Adrenal gland (tissue), 12 donors: Measurements from ENCODE around the gene LTBP2. TPM values are rescaled to one million over a fixed set of nuclear protein-coding genes. Genes with fewer than 3 reads are reported as not detected.

Source experiments
- DNase-seq, 7 donors: peaks; one replicate each; pipeline ENCODE4 v3.0.0-alpha.2; 2019 to 2020
- H3K27ac ChIP-seq, 5 donors: fragments of 200-600 bp; sonication (generic) in 4 of 5; 1 replicate in 3 of 5; 2 replicates in 2 of 5; pipeline versions ENCODE4 v1.5.1 to v1.8.0; 2016 to 2020; ENCODE audit warnings: mild to moderate bottlenecking in 1 of 5
- H3K27me3 ChIP-seq: fragments of 200-600 bp; 2 replicates; pipeline ENCODE4 v1.8.0; 2021
- H3K36me3 ChIP-seq, 2 donors: fragments of 200-600 bp; replicated peaks in 1 of 2; 1 replicate in 1 of 2; 2 replicates in 1 of 2; pipeline versions ENCODE4 v1.5.1 to v1.8.0; 2018 to 2022
- H3K4me1 ChIP-seq, 2 donors: fragments of 200-600 bp; replicated peaks in 1 of 2; 1 replicate in 1 of 2; 2 replicates in 1 of 2; pipeline versions ENCODE4 v1.5.1 to v1.8.0; 2018 to 2021
- H3K4me3 ChIP-seq, 4 donors: fragments of 200-600 bp; sonication (generic) in 3 of 4; one replicate each; pipeline ENCODE4 v1.5.1; 2016 to 2018
- H3K9me3 ChIP-seq, 3 donors: fragments of 200-600 bp; sonication (generic) in 1 of 3; replicated peaks in 1 of 3; 1 replicate in 2 of 3; 2 replicates in 1 of 3; pipeline versions ENCODE4 v1.5.1 to v1.8.0; 2016 to 2021
- POLR2A ChIP-seq, 2 donors: fragments of 450-650 bp; IDR thresholded peaks; one replicate each; pipeline ENCODE4 v1.6.1; 2017; ENCODE audit warnings: antibody characterized with exemption in 2 of 2, mild to moderate bottlenecking in 2 of 2, moderate library complexity in 1 of 2
- WGBS, 4 donors: extraction: QIAGEN DNeasy Blood & Tissue Kit in 2 of 4; methylation state at CpG; one replicate each; pipeline versions ENCODE4 v1.1.5 to v1.1.7; 2013 to 2017; 5-methylcytosine and 5-hydroxymethylcytosine counted together
- intact Hi-C, 2 donors: fragments of 100-400 bp; cut with DNase I; formaldehyde crosslinking; loops; one replicate each; pipeline versions ENCODE4 v1.14.1 to v1.15.0; 2022 to 2023
- polyA plus RNA-seq, 3 donors: library from polyadenylated mRNA; stranded (reverse); fragments of 200-250 nt in 2 of 3; fragments of 350-450 nt in 1 of 3; fragmentation: Illumina TruSeq in 1 of 3; extraction: RNeasy Lipid Tissue Mini Kit (QIAGEN cat#74804) in 1 of 3; gene quantifications; one replicate each; pipeline ENCODE4 v1.2.3, GENCODE V29; 2013 to 2014
- total RNA-seq, 9 donors: library from RNA; depleted of rRNA in 4 of 9; stranded (reverse); fragments of >200 nt in 4 of 9; fragments of 120-200 nt in 1 of 9; fragmentation: NEBNext Ultra II Directional in 1 of 9; extraction: Animal tissue kit (Norgen Biotek cat#: 25700) in 1 of 9; gene quantifications; one replicate each; pipeline versions ENCODE4 v1.1.0 to v1.2.4, GENCODE V29; 2013 to 2023
- TF ChIP-seq, protein P1 (sequence below), 6 experiments: fragments of 450-650 bp in 4 of 6; fragments of 200-600 bp in 2 of 6; sonication (generic) in 1 of 6; IDR thresholded peaks; 1 replicate in 5 of 6; 2 replicates in 1 of 6; pipeline versions ENCODE4 v1.5.1 to v1.8.0; 2016 to 2021; ENCODE audit warnings: antibody characterized with exemption in 6 of 6, mild to moderate bottlenecking in 2 of 6, moderate library complexity in 1 of 6
- donor health status: healthy with polysubstance abuse.
- donor health status: Bipolar disorder and iron deficiency.
- donor health status: DM: yes; HTN: yes; CAD: no.
- donor health status: DM: no; HTN: no; CAD: no.
- donor health status: DM: no; HTN: no; CAD: no.
- donor health status: DM: yes; HTN: yes; CAD: no.

Gene LTBP2
- total and polyA plus RNA-seq, 12 donors: 2.1 to 17.0 (median 6.2) TPM

DNA sequence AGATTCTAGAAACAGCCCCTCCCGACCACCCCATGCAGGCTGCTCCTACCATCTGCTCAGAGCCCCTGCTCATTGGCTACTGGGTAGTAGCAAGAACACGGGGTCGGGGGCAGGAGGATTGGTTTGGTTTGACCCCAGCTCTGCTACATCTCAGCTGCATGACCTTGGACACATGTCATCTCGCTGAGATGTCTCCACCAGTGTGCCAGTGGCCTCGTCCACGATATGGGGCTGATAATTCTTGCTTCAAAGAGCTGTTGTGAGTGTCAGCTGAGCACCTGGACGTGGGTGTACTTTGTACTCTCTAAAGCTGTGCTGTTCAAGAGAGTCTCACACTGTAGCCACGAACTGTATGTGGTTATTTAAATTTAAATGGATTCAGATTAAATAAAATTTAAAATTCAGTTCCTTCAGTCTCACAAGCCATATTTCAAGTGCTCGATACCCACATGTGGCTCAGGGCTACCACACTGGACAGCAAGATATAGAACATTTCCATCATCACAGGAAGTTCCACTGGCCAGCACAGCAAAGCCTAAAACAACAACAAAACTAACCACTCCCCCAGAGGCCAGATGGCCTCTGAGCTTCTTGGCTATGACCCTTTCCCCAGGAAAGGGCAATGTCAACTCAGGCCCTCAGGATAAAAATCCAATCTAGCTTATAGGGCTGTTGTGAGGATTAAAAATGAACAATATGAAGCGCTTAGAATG is 18.6 kb downstream of the LTBP2 start:
- TF ChIP-seq POLR2A (IDR thresholded peaks at IDR 0.05): no peak
- TF ChIP-seq, protein P1, sequence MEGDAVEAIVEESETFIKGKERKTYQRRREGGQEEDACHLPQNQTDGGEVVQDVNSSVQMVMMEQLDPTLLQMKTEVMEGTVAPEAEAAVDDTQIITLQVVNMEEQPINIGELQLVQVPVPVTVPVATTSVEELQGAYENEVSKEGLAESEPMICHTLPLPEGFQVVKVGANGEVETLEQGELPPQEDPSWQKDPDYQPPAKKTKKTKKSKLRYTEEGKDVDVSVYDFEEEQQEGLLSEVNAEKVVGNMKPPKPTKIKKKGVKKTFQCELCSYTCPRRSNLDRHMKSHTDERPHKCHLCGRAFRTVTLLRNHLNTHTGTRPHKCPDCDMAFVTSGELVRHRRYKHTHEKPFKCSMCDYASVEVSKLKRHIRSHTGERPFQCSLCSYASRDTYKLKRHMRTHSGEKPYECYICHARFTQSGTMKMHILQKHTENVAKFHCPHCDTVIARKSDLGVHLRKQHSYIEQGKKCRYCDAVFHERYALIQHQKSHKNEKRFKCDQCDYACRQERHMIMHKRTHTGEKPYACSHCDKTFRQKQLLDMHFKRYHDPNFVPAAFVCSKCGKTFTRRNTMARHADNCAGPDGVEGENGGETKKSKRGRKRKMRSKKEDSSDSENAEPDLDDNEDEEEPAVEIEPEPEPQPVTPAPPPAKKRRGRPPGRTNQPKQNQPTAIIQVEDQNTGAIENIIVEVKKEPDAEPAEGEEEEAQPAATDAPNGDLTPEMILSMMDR (IDR thresholded peaks at IDR 0.05): no peak
- Histone ChIP-seq H3K27me3 (no peaks in the 10 kb centered on the region), H3K9me3 (no peaks in the 10 kb centered on the region), H3K36me3 (no peaks in the 10 kb centered on the region), H3K4me1 (peaks cover 8 to 11% of the 10 kb centered on the region in 2 donors), H3K27ac (peak overlapping the region in 4 of 5 donors; percentile 18 to 87 (median 60)), H3K4me3 (no peak overlapping the region)
- 51 to 56% (median 54%) methylated on average over 8 to 10 of the region's 10 CpGs for WGBS, 4 donors
- DNase-seq: peak in 1 of 7 donors; percentile 29
- intact Hi-C loops: no loop called here

DNA sequence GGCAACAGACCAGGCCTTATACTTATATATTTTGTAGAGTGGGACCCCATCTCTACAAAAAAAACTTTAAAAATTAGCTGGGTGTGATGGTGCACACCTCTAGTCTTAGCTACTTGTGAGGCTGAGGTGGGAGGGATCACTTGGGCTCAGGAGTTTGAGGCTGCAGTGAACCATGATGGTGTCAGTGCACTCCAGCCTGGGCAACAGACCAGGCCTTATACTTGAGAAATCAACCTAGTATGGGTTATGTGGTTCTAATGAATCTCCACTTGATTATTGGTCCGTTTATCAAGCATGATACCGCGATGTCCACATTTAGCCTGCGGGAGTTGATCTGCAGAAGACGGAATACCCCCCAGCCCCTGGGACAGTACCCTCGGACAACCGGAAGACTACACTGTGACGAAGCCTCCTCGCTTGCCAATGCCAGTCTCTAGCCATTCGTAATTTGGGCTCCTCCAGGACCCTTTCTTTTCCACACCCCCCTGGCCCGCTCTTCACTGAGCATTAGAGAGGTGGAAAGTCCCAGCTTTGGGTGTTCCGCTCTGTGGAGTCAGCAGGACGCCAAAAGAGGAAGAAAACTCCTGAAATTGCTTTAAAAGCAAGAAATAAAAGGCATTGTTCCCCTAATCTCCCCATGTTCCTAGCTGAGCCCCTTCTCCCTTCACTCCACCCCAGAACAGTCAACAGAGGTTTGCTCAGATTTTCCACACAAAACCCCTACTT is 19.4 kb downstream of the LTBP2 start:
- peak in 1 of 7 donors; percentile 24 for DNase-seq
- Histone ChIP-seq H3K4me1 (peaks cover 8 to 11% of the 10 kb centered on the region in 2 donors), H3K27ac (peak overlapping the region in 3 of 5 donors; percentile 47 to 87 (median 76))

DNA sequence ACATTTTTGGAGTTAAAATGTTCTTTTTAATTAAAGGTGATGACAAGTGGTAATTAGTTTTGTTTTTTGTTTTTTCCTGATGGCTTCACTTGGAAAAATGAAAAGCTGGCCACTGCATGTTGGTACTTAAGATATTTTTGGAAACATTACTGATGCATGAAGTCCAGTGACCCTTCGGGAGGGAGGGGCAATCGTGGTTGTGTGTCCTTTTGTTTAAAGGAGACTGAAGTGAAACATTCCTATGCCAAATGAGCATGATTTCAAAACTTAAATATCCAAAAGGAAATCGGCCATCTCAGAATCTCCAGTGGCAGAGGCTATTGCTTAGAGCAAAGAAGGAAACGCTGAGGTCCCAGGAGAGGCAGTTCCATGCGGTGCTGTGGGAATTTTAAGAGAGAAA is 20.1 kb downstream of the LTBP2 start:
- 50 to 62% (median 51%) methylated on average over 5 of the region's 5 CpGs for WGBS, 4 donors
- intact Hi-C loops: no loop called here
- peaks cover 8 to 11% of the 10 kb centered on the region in 2 donors for H3K4me1 ChIP-seq
- peak overlapping the region in 2 of 5 donors; percentile 52 to 87 for H3K27ac ChIP-seq
- H3K9me3 ChIP-seq: no peaks in the 10 kb centered on the region
- H3K36me3 ChIP-seq: no peaks in the 10 kb centered on the region
- H3K27me3 ChIP-seq: no peaks in the 10 kb centered on the region
- DNase-seq: no peak
- TF ChIP-seq, protein P1 (IDR thresholded peaks at IDR 0.05): no peak
- no peak for TF ChIP-seq POLR2A (IDR thresholded peaks at IDR 0.05)
- no peak overlapping the region for H3K4me3 ChIP-seq

More for the DNA sequence above, 19.4 kb downstream of the LTBP2 start:
- TF ChIP-seq POLR2A (IDR thresholded peaks at IDR 0.05): no peak
- TF ChIP-seq, protein P1 (IDR thresholded peaks at IDR 0.05): no peak
- intact Hi-C loops: no loop called here
- WGBS, 4 donors: 82 to 91% (median 89%) methylated on average over 13 of the region's 13 CpGs
- Histone ChIP-seq H3K27me3 (no peaks in the 10 kb centered on the region), H3K9me3 (no peaks in the 10 kb centered on the region), H3K4me3 (no peak overlapping the region), H3K36me3 (no peaks in the 10 kb centered on the region)

DNA sequence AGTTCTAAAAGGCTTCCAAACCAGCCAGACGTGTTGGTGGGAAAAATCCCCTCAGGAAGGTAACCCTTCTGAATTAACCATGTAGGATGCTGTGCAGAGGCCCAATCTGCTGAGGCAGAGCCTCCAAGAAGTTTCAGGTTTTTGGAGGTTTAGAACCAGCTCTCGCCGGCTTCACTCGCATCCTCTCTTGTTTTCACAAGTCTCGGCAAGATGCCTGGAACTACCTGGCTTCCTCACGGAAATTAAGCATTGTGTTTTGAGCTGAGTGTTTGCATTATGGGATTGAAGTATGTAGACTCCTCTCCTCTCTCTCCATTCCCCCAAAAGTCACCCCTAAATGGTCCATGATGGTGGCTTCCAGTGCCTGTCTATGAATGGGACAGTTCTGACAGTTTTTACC is 20.6 kb downstream of the LTBP2 start:
- WGBS, 4 donors: 85 to 92% (median 87%) methylated on average over 6 of the region's 6 CpGs
- H3K27me3 ChIP-seq: no peaks in the 10 kb centered on the region
- H3K9me3 ChIP-seq: no peaks in the 10 kb centered on the region
- H3K36me3 ChIP-seq: no peaks in the 10 kb centered on the region
- no peak for TF ChIP-seq POLR2A (IDR thresholded peaks at IDR 0.05)
- TF ChIP-seq, protein P1 (IDR thresholded peaks at IDR 0.05): no peak
- no peak overlapping the region for H3K4me3 ChIP-seq
- no peak for DNase-seq
- intact Hi-C loops: no loop called here
- peaks cover 8 to 11% of the 10 kb centered on the region in 2 donors for H3K4me1 ChIP-seq
- no peak overlapping the region for H3K27ac ChIP-seq
